Measurements from ENCODE around the gene EIF3J. TPM values are rescaled to one million over a fixed set of nuclear protein-coding genes. Genes with fewer than 3 reads are reported as not detected.

The EIF3J gene
- total RNA-seq, 1 donor from 2014 or later: 82.1 TPM

- H3K27ac Mint-ChIP-seq (ENCODE audit: unreplicated experiment): no peak overlapping the region
- H3K4me1 Mint-ChIP-seq (ENCODE audit: unreplicated experiment): no peaks in the 10 kb centered on the region
- no peak for DNase-seq (ENCODE audit: extremely low spot score, unreplicated experiment)
- H3K4me3 Mint-ChIP-seq (ENCODE audit: unreplicated experiment): no peak overlapping the region
- peaks cover 53% of the 10 kb centered on the region for H3K36me3 Mint-ChIP-seq (ENCODE audit: unreplicated experiment)
- H3K27me3 Mint-ChIP-seq (ENCODE audit: unreplicated experiment): no peaks in the 10 kb centered on the region
- no peak for TF ChIP-seq CTCF (IDR thresholded peaks at IDR 0.05)
- no peaks in the 10 kb centered on the region for H3K9me3 Mint-ChIP-seq (ENCODE audit: unreplicated experiment)
Observed at GRCh38 chr15:44598892-44599291, 61.9 kb downstream of the EIF3J start.

- no peaks in the 10 kb centered on the region for H3K4me1 Mint-ChIP-seq (ENCODE audit: unreplicated experiment)
- H3K27me3 Mint-ChIP-seq (ENCODE audit: unreplicated experiment): no peaks in the 10 kb centered on the region
- H3K4me3 Mint-ChIP-seq (ENCODE audit: unreplicated experiment): no peak overlapping the region
- peaks cover 60% of the 10 kb centered on the region for H3K36me3 Mint-ChIP-seq (ENCODE audit: unreplicated experiment)
- DNase-seq (ENCODE audit: extremely low spot score, unreplicated experiment): no peak
- H3K27ac Mint-ChIP-seq (ENCODE audit: unreplicated experiment): no peak overlapping the region
- no peak for TF ChIP-seq CTCF (IDR thresholded peaks at IDR 0.05)
- H3K9me3 Mint-ChIP-seq (ENCODE audit: unreplicated experiment): no peaks in the 10 kb centered on the region
Observed at GRCh38 chr15:44603126-44603525, 66.2 kb downstream of the EIF3J start.

- DNase-seq (ENCODE audit: extremely low spot score, unreplicated experiment): no peak
- Mint-ChIP-seq H3K4me3 (ENCODE audit: unreplicated experiment) (no peak overlapping the region), H3K27ac (ENCODE audit: unreplicated experiment) (no peak overlapping the region), H3K9me3 (ENCODE audit: unreplicated experiment) (no peaks in the 10 kb centered on the region), H3K27me3 (ENCODE audit: unreplicated experiment) (no peaks in the 10 kb centered on the region), H3K4me1 (ENCODE audit: unreplicated experiment) (no peaks in the 10 kb centered on the region), H3K36me3 (ENCODE audit: unreplicated experiment) (peaks cover 61% of the 10 kb centered on the region)
- TF ChIP-seq CTCF (IDR thresholded peaks at IDR 0.05): no peak
Observed at GRCh38 chr15:44606740-44607139, 69.8 kb downstream of the EIF3J start.

Other genes starting within 250 kb of the EIF3J start
- 120 and 127 TPM in 2 replicates for gene GOLM2, start 248.4 kb upstream of the EIF3J start, total RNA-seq
- 53.3 and 53.7 TPM in 2 replicates for gene CTDSPL2, start 109.5 kb upstream of the EIF3J start, total RNA-seq
- gene SPG11, start 126.5 kb downstream of the EIF3J start, total RNA-seq: 58.1 and 79.1 TPM in 2 replicates
- gene PATL2, start 174.2 kb downstream of the EIF3J start, total RNA-seq: 0.24 and 0.40 TPM in 2 replicates
- gene B2M, start 174.4 kb downstream of the EIF3J start, total RNA-seq: 1,535 and 1,733 TPM in 2 replicates
- 13.6 and 17.6 TPM in 2 replicates for gene TRIM69, start 199.4 kb downstream of the EIF3J start, total RNA-seq

Measured in osteocyte (in vitro differentiated cells).